ENCODE measurements around the gene MYBPH.

MYBPH gene

GRCh38 chr1:203175237-203175826, at the start of gene MYBPH:
Gene MYBPH, minus strand, starts transcription at chr1:203175826. Its CDS starts 71 bp downstream, at chr1:203175755.
- DNase-seq = no peak

GRCh38 chr1:203225071-203225470, 49.4 kb upstream of the MYBPH start:
- no peak for DNase-seq

GRCh38 chr1:203223012-203223775, 47.6 kb upstream of the MYBPH start:
- DNase-seq = no peak

GRCh38 chr1:203219934-203220333, 44.3 kb upstream of the MYBPH start:
- DNase-seq = no peak

GRCh38 chr1:203219171-203219570, 43.5 kb upstream of the MYBPH start:
- no peak for DNase-seq

GRCh38 chr1:203217668-203218067, 42.0 kb upstream of the MYBPH start:
- no peak for DNase-seq

GRCh38 chr1:203217139-203217655, 41.6 kb upstream of the MYBPH start:
- DNase-seq = no peak

- peak; percentile 30 for DNase-seq
These were observed 40.9 kb upstream of the MYBPH start for GRCh38 chr1:203216274-203217138.

- no peak for DNase-seq
These were observed 39.9 kb upstream of the MYBPH start for GRCh38 chr1:203215573-203215972.

- DNase-seq = no peak
These were observed 39.2 kb upstream of the MYBPH start for GRCh38 chr1:203214871-203215270.

- DNase-seq = no peak
These were observed 37.5 kb upstream of the MYBPH start for GRCh38 chr1:203213126-203213525.

GRCh38 chr1:203211812-203212211, 36.2 kb upstream of the MYBPH start:
- DNase-seq = no peak

GRCh38 chr1:203210988-203211387, 35.4 kb upstream of the MYBPH start:
- DNase-seq = no peak

- DNase-seq = no peak
These were observed 34.7 kb upstream of the MYBPH start for GRCh38 chr1:203210350-203210749.

- no peak for DNase-seq
These were observed 32.6 kb upstream of the MYBPH start for GRCh38 chr1:203208181-203208580.

GRCh38 chr1:203207751-203208150, 32.1 kb upstream of the MYBPH start:
- DNase-seq = no peak

- DNase-seq = no peak
These were observed 30.6 kb upstream of the MYBPH start for GRCh38 chr1:203206129-203206687.

GRCh38 chr1:203204756-203205155, 29.1 kb upstream of the MYBPH start:
- DNase-seq = no peak

- no peak for DNase-seq
These were observed 27.0 kb upstream of the MYBPH start for GRCh38 chr1:203202431-203203245.

GRCh38 chr1:203201516-203202205, 26.0 kb upstream of the MYBPH start:
- no peak for DNase-seq

GRCh38 chr1:203200916-203201315, 25.3 kb upstream of the MYBPH start:
- no peak for DNase-seq
